Central memory CD8-positive, alpha-beta T cell (primary cell): ENCODE measurements around the gene DMRT3.

Experiments
- ATAC-seq: fragments of 150-1000 bp; cut with Tn5 transposase; replicated peaks from 2 replicates; pipeline ENCODE4 v1.10.0; 2022; ENCODE audit warnings: mild to moderate bottlenecking, moderate FRiP score, moderate number of reproducible peaks; ENCODE audit not compliant: poor library complexity, severe bottlenecking; ENCODE audit errors: extremely low read depth
- DNase-seq, 2 donors: peaks; one replicate each; pipeline ENCODE4 v3.0.0; 2021; ENCODE audit warnings: low spot score in 2 of 2
- H3K27ac Mint-ChIP-seq: one replicate; pipeline ENCODE4 v1.8.0; 2022; ENCODE audit warnings: low read depth, mild to moderate bottlenecking, moderate library complexity, mixed read lengths
- H3K27me3 Mint-ChIP-seq: one replicate; pipeline ENCODE4 v1.8.0; 2022; ENCODE audit warnings: mixed read lengths
- H3K36me3 Mint-ChIP-seq: one replicate; pipeline ENCODE4 v1.8.0; 2022; ENCODE audit warnings: mild to moderate bottlenecking, moderate library complexity, mixed read lengths; ENCODE audit not compliant: insufficient read depth
- H3K4me1 Mint-ChIP-seq: one replicate; pipeline ENCODE4 v1.8.0; 2022; ENCODE audit warnings: mixed read lengths
- H3K4me3 Mint-ChIP-seq: one replicate; pipeline ENCODE4 v1.8.0; 2022; ENCODE audit warnings: mild to moderate bottlenecking, moderate library complexity, mixed read lengths
- H3K9me3 Mint-ChIP-seq: one replicate; pipeline ENCODE4 v1.8.0; 2022; ENCODE audit warnings: mixed read lengths

The DMRT3 gene

DNA sequence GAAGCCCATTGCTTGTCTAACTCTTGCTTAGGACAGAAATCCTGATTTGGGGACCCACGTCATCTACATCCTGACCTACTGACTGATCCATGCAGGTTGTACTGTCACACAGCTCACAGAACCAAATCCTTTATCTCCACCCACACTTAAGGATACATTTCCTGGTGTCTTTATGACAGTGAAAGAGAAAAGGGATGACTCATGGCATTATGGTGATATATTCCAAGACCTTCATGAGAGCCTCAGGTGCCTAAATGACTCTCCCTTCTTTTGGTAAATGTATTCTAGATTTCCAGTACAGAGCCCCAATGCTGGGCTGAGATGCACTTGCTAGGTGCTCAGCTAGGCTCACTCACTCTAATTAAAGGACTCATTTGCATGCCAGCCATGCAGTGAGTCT is 47.7 kb downstream of the DMRT3 start:
- H3K27me3 Mint-ChIP-seq, result peaks cover 36% of the 10 kb centered on the region
- DNase-seq (no peak), ATAC-seq (no peak)
- H3K36me3 Mint-ChIP-seq, result no peaks in the 10 kb centered on the region
- H3K4me1 Mint-ChIP-seq, result no peaks in the 10 kb centered on the region
- H3K27ac Mint-ChIP-seq, result no peak overlapping the region
- no peak overlapping the region for H3K4me3 Mint-ChIP-seq
- H3K9me3 Mint-ChIP-seq, result no peaks in the 10 kb centered on the region

DNA sequence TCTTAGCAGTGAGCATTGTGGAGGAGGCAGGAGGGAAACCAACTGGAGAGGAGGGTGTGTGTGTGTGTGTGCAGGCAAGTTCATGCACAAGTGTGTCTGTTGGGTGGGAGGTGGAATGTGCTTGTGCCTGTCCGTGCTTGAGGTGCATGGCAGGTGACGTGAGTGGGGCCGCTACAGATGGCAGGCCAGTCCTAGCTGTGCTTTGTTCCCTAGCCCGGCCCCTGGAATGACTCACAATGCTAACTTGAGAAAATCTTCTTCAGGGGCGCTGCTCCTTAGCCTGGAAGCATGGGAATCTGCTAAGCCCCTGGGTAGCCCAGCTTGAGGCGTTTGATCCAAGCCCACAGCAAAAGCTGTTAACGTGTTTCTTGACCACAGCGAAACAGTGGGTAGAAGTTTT is 48.7 kb downstream of the DMRT3 start:
- Mint-ChIP-seq H3K27me3 (peaks cover 38% of the 10 kb centered on the region), H3K4me3 (no peak overlapping the region), H3K4me1 (no peaks in the 10 kb centered on the region), H3K9me3 (no peaks in the 10 kb centered on the region), H3K27ac (no peak overlapping the region), H3K36me3 (no peaks in the 10 kb centered on the region)
- no peak for DNase-seq
- no peak for ATAC-seq

DNA sequence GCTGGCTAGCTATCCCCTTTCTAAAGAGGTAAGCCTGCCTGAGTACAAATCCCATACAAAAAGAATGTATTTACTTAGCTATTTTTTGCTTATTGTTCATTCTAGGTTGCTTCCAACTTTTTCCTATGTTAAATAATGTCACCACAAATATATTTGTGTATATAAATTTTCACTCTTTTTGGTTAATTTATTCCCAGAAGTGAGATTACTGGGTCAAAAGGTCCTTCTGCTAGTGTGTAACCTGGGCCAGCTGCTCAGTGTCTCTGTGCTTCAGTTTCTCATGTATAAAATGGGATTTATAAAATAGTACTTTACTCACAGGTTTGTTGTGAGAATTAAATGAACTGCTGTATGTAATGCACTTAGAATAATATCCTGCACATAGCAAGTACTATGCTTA is 49.8 kb downstream of the DMRT3 start:
- Mint-ChIP-seq H3K36me3 (no peaks in the 10 kb centered on the region), H3K27ac (no peak overlapping the region), H3K9me3 (no peaks in the 10 kb centered on the region), H3K27me3 (peaks cover 34% of the 10 kb centered on the region), H3K4me1 (no peaks in the 10 kb centered on the region), H3K4me3 (no peak overlapping the region)
- ATAC-seq (no peak), DNase-seq (no peak)

DNA sequence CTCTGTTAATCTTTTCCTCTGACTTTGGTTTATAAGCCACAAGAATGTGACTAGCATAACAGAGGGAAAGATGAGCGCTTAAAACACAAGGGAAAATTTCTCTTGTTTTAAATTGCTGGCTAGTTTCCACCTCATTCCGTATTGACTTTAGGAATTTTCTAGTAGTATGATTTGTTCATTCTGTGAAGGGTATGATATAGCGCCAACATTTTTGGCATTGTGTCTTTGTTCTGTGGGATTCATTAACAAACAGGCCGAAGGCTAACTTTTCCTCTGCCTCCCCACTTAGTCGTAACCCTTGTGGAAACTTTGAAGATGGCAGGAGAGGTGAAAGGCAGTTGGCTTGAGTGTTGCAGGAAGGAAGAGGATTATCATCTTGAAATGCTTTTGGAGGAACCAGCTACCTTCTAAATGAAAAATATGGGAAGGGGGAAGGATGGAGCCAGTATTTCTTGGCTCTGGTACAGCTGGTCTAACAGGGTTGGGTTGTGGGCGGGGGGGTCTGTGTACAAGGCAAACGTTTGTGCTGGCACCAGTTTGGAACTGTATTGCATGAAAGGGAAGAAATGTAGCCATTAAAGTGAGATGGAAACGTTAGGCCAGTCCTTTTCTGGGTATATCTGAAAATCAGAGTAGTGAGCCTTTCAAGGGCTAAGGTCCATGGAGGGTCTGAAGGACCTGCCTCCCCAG is 52.2 kb downstream of the DMRT3 start:
- H3K4me1 Mint-ChIP-seq, result no peaks in the 10 kb centered on the region
- no peaks in the 10 kb centered on the region for H3K9me3 Mint-ChIP-seq
- ATAC-seq (no peak), DNase-seq (no peak)
- no peak overlapping the region for H3K4me3 Mint-ChIP-seq
- H3K36me3 Mint-ChIP-seq, result no peaks in the 10 kb centered on the region
- peaks cover 31% of the 10 kb centered on the region for H3K27me3 Mint-ChIP-seq
- H3K27ac Mint-ChIP-seq, result no peak overlapping the region

DNA sequence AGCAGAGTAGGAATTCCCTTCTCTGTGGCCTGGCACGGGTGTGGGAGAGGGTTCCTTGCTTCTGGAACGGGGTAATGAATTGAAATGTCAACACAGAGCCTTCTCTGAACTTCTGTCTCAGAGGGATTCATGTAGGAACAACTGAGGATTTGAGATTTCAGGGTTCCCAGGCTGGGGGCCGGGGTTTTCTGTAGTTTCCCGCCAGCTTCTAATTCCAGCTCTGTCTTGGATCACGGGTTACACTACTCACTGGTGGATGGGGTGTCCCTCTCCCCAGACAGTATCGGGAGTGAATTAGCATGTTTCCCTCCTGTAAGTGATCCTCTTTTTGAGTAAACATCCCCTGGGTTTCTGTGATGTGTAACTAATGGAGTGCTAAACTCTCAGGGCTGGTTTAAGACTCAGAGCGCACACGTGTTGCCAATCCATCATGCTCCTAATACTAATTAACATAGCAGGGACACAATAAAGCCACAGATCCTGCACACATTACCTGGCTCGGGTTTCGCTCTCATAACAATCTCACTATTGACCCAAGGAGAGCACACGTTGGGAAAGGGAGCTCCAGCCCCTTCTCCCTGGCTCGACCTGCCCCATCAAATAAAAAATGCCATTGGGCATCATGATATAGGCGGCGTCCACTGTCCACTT is 55.6 kb downstream of the DMRT3 start:
- DNase-seq (no peak), ATAC-seq (no peak)
- Mint-ChIP-seq H3K27me3 (peaks cover 17% of the 10 kb centered on the region), H3K4me1 (no peaks in the 10 kb centered on the region), H3K36me3 (no peaks in the 10 kb centered on the region), H3K4me3 (no peak overlapping the region), H3K9me3 (no peaks in the 10 kb centered on the region), H3K27ac (no peak overlapping the region)

DNA sequence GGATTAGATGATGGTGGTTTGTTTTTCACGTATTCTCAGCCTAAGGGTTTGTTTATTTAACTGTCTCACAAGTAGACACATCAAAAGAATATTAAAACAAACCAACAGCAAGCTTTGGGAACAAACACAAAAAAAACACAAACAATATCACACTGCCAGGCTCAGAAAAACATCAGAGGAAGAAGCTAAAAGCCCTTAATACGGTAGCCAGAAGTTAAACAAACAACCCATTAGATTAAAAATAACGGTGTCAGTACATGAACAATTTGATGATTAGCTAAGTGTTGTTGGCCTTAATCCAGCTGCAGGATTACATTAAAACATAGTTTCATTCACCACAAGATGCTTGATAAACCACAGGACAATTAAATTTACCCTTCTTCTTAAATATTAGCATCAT is 57.8 kb downstream of the DMRT3 start:
- H3K4me1 Mint-ChIP-seq, result no peaks in the 10 kb centered on the region
- H3K27me3 Mint-ChIP-seq, result peaks cover 28% of the 10 kb centered on the region
- no peaks in the 10 kb centered on the region for H3K9me3 Mint-ChIP-seq

DNA sequence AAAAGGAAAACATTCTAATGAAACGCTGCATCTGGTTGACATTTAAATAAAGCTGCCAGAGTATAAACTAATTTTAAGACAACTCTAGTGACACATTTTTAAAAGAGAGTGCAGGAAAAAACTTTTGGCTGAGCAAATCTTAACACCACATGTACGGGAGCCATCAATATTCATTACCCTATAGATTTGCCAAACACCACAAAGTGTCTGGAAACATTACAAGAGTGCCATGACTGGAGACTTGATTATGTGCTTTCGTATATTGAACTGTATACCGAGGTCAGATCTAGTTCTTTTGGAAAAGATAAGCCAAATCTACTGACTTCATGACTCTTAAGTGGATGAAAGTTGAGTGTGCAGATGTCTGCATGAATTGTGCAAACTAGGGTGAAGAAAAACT is 63.1 kb downstream of the DMRT3 start:
- H3K4me3 Mint-ChIP-seq, result no peak overlapping the region
- ATAC-seq (no peak), DNase-seq (no peak)
- no peak overlapping the region for H3K27ac Mint-ChIP-seq
- H3K9me3 Mint-ChIP-seq, result no peaks in the 10 kb centered on the region
- no peaks in the 10 kb centered on the region for H3K36me3 Mint-ChIP-seq
- H3K4me1 Mint-ChIP-seq, result no peaks in the 10 kb centered on the region
- H3K27me3 Mint-ChIP-seq, result peaks cover 62% of the 10 kb centered on the region

More for the DNA sequence above, 57.8 kb downstream of the DMRT3 start:
- DNase-seq (no peak), ATAC-seq (no peak)
- Mint-ChIP-seq H3K36me3 (no peaks in the 10 kb centered on the region), H3K27ac (no peak overlapping the region), H3K4me3 (no peak overlapping the region)
